MV-4-11 (cell line): ENCODE data around the gene KLK1.
"Not testable (repeated sequence)": the region's sequence is repeated elsewhere in the genome, so short reads cannot be mapped to it uniquely, and the experiment has no call there.

Experiments used
- DNase-seq: peaks from one replicate; lab custom pipeline; 2025; lab: John Stamatoyannopoulos, UW

KLK1 gene

GRCh38 chr19:50792272-50793250, 31.0 kb downstream of the KLK1 start:
- no peak for DNase-seq

- no peak for DNase-seq
Observed at GRCh38 chr19:50791594-50792271, 31.9 kb downstream of the KLK1 start.

GRCh38 chr19:50790922-50791467, 32.6 kb downstream of the KLK1 start:
- no peak for DNase-seq

- no peak for DNase-seq
Observed at GRCh38 chr19:50790396-50790795, 33.2 kb downstream of the KLK1 start, which contains the start of gene ACP4. Gene ACP4, plus strand, starts transcription at chr19:50790415. Its CDS starts 0 bp downstream, at chr19:50790415.

- DNase-seq = no peak
Observed at GRCh38 chr19:50785329-50785728, 38.3 kb downstream of the KLK1 start.

GRCh38 chr19:50784710-50785109, 38.9 kb downstream of the KLK1 start:
- DNase-seq = no peak

- not testable (repeated sequence) for DNase-seq
Observed at GRCh38 chr19:50783848-50784152, 39.8 kb downstream of the KLK1 start.

GRCh38 chr19:50780753-50781435, 42.7 kb downstream of the KLK1 start:
- peak; percentile 27 for DNase-seq

- no peak for DNase-seq
Observed at GRCh38 chr19:50779504-50780457, 43.8 kb downstream of the KLK1 start.

GRCh38 chr19:50778906-50779430, 44.6 kb downstream of the KLK1 start:
- DNase-seq = no peak

GRCh38 chr19:50777830-50778303, 45.7 kb downstream of the KLK1 start:
- peak; percentile 58 for DNase-seq

GRCh38 chr19:50777261-50777660, 46.3 kb downstream of the KLK1 start:
- DNase-seq = no peak

GRCh38 chr19:50776131-50776530, 47.5 kb downstream of the KLK1 start:
- DNase-seq = no peak

- not testable (repeated sequence) for DNase-seq
Observed at GRCh38 chr19:50773454-50773853, 50.1 kb downstream of the KLK1 start.

- DNase-seq = not testable (repeated sequence)
Observed at GRCh38 chr19:50772912-50773311, 50.7 kb downstream of the KLK1 start.

- DNase-seq = peak; percentile 55
Observed at GRCh38 chr19:50772476-50772875, 51.1 kb downstream of the KLK1 start.

GRCh38 chr19:50770888-50771287, 52.7 kb downstream of the KLK1 start:
- DNase-seq = no peak

- not testable (repeated sequence) for DNase-seq
Observed at GRCh38 chr19:50770164-50770563, 53.4 kb downstream of the KLK1 start, which contains the start of gene GPR32. Gene GPR32, plus strand, starts transcription at chr19:50770464. Its CDS starts 137 bp downstream, at chr19:50770601.
